Calu3 (cell line): Measurements from ENCODE around the gene DUSP28. TPM values are rescaled to one million over a fixed set of nuclear protein-coding genes. Genes with fewer than 3 reads are reported as not detected.

Source experiments
- BruUV-seq: library from RNA; stranded (reverse); fragments of 400-500 nt; replicated peaks from 2 replicates; lab custom pipeline; 2021; lab: Mats Ljungman, UMichigan
- CTCF ChIA-PET: fragments of 300-600 bp; sonication (Branson Sonifier 250); formaldehyde crosslinking; loops from one replicate; lab custom pipeline; 2022; ENCODE audit warnings: antibody characterized with exemption; lab: Charles Lee
- DNase-seq: peaks from one replicate; pipeline ENCODE4 v3.0.0; 2022
- H3K27ac Mint-ChIP-seq: one replicate; pipeline ENCODE4 v1.8.0; 2022; ENCODE audit warnings: mixed read lengths; ENCODE audit not compliant: unreplicated experiment
- H3K27me3 Mint-ChIP-seq: one replicate; pipeline ENCODE4 v1.8.0; 2022; ENCODE audit warnings: mixed read lengths; ENCODE audit not compliant: unreplicated experiment
- H3K36me3 Mint-ChIP-seq: one replicate; pipeline ENCODE4 v1.8.0; 2022; ENCODE audit warnings: mild to moderate bottlenecking, moderate library complexity, mixed read lengths; ENCODE audit not compliant: insufficient read depth, unreplicated experiment
- H3K4me1 Mint-ChIP-seq: one replicate; pipeline ENCODE4 v1.8.0; 2022; ENCODE audit warnings: mild to moderate bottlenecking, low read depth, mixed read lengths; ENCODE audit not compliant: unreplicated experiment
- H3K4me3 Mint-ChIP-seq: one replicate; pipeline ENCODE4 v1.8.0; 2022; ENCODE audit warnings: mild to moderate bottlenecking, low read depth, moderate library complexity, mixed read lengths; ENCODE audit not compliant: unreplicated experiment
- H3K9me3 Mint-ChIP-seq: one replicate; pipeline ENCODE4 v1.8.0; 2022; ENCODE audit warnings: low read depth, mixed read lengths; ENCODE audit not compliant: unreplicated experiment
- CTCF ChIP-seq: fragments of 200-600 bp; IDR thresholded peaks from one replicate; pipeline ENCODE4 v1.8.0; 2022; ENCODE audit warnings: antibody characterized with exemption; ENCODE audit not compliant: unreplicated experiment
- intact Hi-C: fragments of 100-400 bp; cut with micrococcal nuclease; formaldehyde crosslinking; loops from one replicate; pipeline ENCODE4 v1.10.0; 2022; ENCODE audit not compliant: unreplicated experiment
- total RNA-seq: library from RNA; stranded (reverse); gene quantifications from 2 replicates; pipeline ENCODE4 v1.2.3, GENCODE V29; 2022

Gene DUSP28
- total RNA-seq, 1 experiment from 2014 or later: 8.5 TPM

- Mint-ChIP-seq H3K36me3 (peaks cover 44% of the 10 kb centered on the region), H3K9me3 (peaks cover 8% of the 10 kb centered on the region), H3K4me1 (no peaks in the 10 kb centered on the region), H3K27ac (no peak overlapping the region), H3K27me3 (no peaks in the 10 kb centered on the region), H3K4me3 (no peak overlapping the region)
- CTCF ChIA-PET: no interaction called here
- no peak for TF ChIP-seq CTCF
- no peak for DNase-seq
- no TSS peak for BruUV-seq
- intact Hi-C loops: no loop called here
These were observed 35.0 kb upstream of the DUSP28 start for GRCh38 chr2:240524963-240525718.

GRCh38 chr2:240525802-240526201 lies 34.4 kb upstream of the DUSP28 start:
- no TSS peak for BruUV-seq
- TF ChIP-seq CTCF: no peak
- Mint-ChIP-seq H3K27ac (no peak overlapping the region), H3K9me3 (peaks cover 8% of the 10 kb centered on the region), H3K4me3 (no peak overlapping the region), H3K27me3 (no peaks in the 10 kb centered on the region), H3K4me1 (no peaks in the 10 kb centered on the region), H3K36me3 (peaks cover 44% of the 10 kb centered on the region)
- intact Hi-C loops: no loop called here
- CTCF ChIA-PET: no interaction called here
- DNase-seq: no peak

- TF ChIP-seq CTCF: no peak
- H3K27ac Mint-ChIP-seq: no peak overlapping the region
- H3K4me3 Mint-ChIP-seq: no peak overlapping the region
- no TSS peak for BruUV-seq
- H3K4me1 Mint-ChIP-seq: no peaks in the 10 kb centered on the region
- peaks cover 44% of the 10 kb centered on the region for H3K36me3 Mint-ChIP-seq
- H3K27me3 Mint-ChIP-seq: no peaks in the 10 kb centered on the region
- intact Hi-C loops: no loop called here
- no peak for DNase-seq
- CTCF ChIA-PET: no interaction called here
- H3K9me3 Mint-ChIP-seq: peaks cover 8% of the 10 kb centered on the region
These were observed 33.6 kb upstream of the DUSP28 start for GRCh38 chr2:240526521-240526920.

GRCh38 chr2:240527153-240527750 lies 32.9 kb upstream of the DUSP28 start:
- intact Hi-C loops: no loop called here
- H3K27me3 Mint-ChIP-seq: no peaks in the 10 kb centered on the region
- peaks cover 15% of the 10 kb centered on the region for H3K9me3 Mint-ChIP-seq
- peaks cover 44% of the 10 kb centered on the region for H3K36me3 Mint-ChIP-seq
- no peak for DNase-seq
- TF ChIP-seq CTCF: no peak
- no peak overlapping the region for H3K27ac Mint-ChIP-seq
- CTCF ChIA-PET: no interaction called here
- H3K4me3 Mint-ChIP-seq: no peak overlapping the region
- no TSS peak for BruUV-seq
- no peaks in the 10 kb centered on the region for H3K4me1 Mint-ChIP-seq
